Tibial artery (tissue), 4 donors: ENCODE data around the gene NR2F1.
"Not testable (repeated sequence)": the region's sequence is repeated elsewhere in the genome, so short reads cannot be mapped to it uniquely, and the experiment has no call there.

Experiments used
- DNase-seq, 2 donors: peaks; one replicate each; pipeline ENCODE4 v3.0.0-alpha.2; 2019
- H3K27ac ChIP-seq, 2 donors: fragments of 200-600 bp; sonication (generic) in 1 of 2; 1 replicate in 1 of 2; 2 replicates in 1 of 2; pipeline ENCODE4 v1.5.1; 2018 to 2019; ENCODE audit warnings: mild to moderate bottlenecking in 1 of 2
- H3K27me3 ChIP-seq, 2 donors: fragments of 200-600 bp; sonication (generic) in 1 of 2; one replicate each; pipeline versions ENCODE4 v1.5.1 to v1.6.0; 2016 to 2019
- H3K36me3 ChIP-seq, 3 donors: fragments of 200-600 bp; sonication (generic) in 2 of 3; one replicate each; pipeline ENCODE4 v1.5.1; 2016 to 2019; ENCODE audit warnings: mild to moderate bottlenecking in 2 of 3
- H3K4me1 ChIP-seq, 4 donors: fragments of 200-600 bp; sonication (generic) in 2 of 4; 1 replicate in 3 of 4; 2 replicates in 1 of 4; pipeline ENCODE4 v1.5.1; 2016 to 2019
- H3K4me3 ChIP-seq, 2 donors: fragments of 200-600 bp; sonication (generic) in 1 of 2; 1 replicate in 1 of 2; 2 replicates in 1 of 2; pipeline ENCODE4 v1.5.1; 2018 to 2019; ENCODE audit warnings: mild to moderate bottlenecking in 2 of 2
- H3K9me3 ChIP-seq, 3 donors: fragments of 200-600 bp; sonication (generic) in 1 of 3; one replicate each; pipeline ENCODE4 v1.5.1; 2016 to 2019
- intact Hi-C: fragments of 100-400 bp; cut with DNase I; formaldehyde crosslinking; loops from one replicate; pipeline ENCODE4 v1.15.0; 2023; ENCODE audit warnings: low total_unique reads
- TF ChIP-seq, protein P1 (sequence below), 2 experiments: fragments of 200-600 bp in 1 of 2; fragments of 450-650 bp in 1 of 2; IDR thresholded peaks; one replicate each; pipeline ENCODE4 v1.5.1; 2017 to 2019; ENCODE audit warnings: antibody characterized with exemption in 2 of 2, mild to moderate bottlenecking in 1 of 2, moderate library complexity in 1 of 2

The NR2F1 gene

DNA sequence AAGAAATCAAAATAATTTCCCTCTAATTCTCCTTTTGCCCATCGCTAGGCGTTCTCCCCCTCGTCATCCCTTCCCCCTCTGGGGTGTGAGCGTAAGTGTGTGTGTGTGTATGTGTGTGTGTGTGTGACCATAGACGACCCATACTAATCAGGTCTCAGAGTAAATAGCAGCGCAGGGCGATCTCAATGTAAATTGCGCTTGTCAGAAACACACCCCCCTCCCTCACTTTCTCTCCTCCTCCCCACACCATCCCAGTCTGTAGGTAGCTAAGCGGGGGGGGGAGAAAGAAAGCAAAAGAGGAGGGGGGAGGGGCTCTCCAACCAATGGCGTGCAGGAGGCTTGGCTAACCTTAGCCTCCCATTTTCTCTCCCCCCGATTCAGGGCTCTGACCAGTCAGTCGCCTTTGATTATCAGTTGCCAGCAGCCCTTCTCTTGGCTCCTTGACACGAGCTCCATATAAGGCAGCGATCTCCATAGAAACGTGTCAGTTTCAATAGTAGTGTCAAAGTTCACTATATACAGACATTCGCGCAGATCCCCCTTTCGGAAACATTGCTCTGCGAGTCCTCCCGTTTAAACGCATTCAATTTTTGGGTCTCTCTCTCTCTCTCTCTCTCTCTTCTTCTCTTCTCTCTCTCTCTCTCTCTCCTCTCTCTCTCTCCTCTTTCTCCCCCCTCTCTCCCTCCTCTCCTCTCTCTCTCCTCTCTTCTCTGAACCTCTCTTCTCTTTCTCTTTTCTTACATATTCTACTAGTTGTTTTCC lies at the start of gene NR2F1:
Gene NR2F1 (plus strand): TSS at position 546 of the 762 bp plus-strand sequence. CDS start 1,802 bp downstream, outside the sequence.
- peaks cover 0 to 47% (median 32%) of the 10 kb centered on the region in 4 donors for H3K4me1 ChIP-seq
- intact Hi-C loops: loop anchor here (10.0 kb wide), 1 partner anchor 222 kb away; no protein-coding TSS in a partner anchor

DNA sequence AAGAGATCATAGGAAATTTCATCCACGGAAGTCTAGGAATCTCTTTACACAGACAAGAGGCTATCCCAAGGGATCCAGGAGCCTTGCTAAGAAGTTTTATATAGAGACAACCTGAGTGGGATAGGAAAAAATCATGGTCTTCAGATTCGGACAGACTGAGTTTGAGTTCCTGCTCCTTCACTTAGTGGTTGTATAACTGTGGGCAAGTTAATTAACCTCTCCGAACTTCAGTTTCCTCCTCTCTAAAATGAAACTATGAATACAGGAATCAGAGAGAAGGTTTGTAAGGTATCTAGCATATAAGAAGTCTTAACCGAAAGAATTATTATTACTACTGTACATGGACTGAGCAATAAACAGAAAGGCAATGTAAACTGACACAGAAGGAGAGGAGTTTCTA lies 37.1 kb upstream of the NR2F1 start:
- no peaks in the 10 kb centered on the region for H3K27me3 ChIP-seq
- intact Hi-C loops: no loop called here
- H3K4me3 ChIP-seq: no peak overlapping the region
- TF ChIP-seq, protein P1, sequence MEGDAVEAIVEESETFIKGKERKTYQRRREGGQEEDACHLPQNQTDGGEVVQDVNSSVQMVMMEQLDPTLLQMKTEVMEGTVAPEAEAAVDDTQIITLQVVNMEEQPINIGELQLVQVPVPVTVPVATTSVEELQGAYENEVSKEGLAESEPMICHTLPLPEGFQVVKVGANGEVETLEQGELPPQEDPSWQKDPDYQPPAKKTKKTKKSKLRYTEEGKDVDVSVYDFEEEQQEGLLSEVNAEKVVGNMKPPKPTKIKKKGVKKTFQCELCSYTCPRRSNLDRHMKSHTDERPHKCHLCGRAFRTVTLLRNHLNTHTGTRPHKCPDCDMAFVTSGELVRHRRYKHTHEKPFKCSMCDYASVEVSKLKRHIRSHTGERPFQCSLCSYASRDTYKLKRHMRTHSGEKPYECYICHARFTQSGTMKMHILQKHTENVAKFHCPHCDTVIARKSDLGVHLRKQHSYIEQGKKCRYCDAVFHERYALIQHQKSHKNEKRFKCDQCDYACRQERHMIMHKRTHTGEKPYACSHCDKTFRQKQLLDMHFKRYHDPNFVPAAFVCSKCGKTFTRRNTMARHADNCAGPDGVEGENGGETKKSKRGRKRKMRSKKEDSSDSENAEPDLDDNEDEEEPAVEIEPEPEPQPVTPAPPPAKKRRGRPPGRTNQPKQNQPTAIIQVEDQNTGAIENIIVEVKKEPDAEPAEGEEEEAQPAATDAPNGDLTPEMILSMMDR (IDR thresholded peaks at IDR 0.05): no peak
- DNase-seq: no peak
- no peak overlapping the region for H3K27ac ChIP-seq
- no peaks in the 10 kb centered on the region for H3K9me3 ChIP-seq
- H3K36me3 ChIP-seq: no peaks in the 10 kb centered on the region
- no peaks in the 10 kb centered on the region for H3K4me1 ChIP-seq

More for the DNA sequence above, at the start of gene NR2F1:
- Histone ChIP-seq H3K27me3 (peaks cover 0 to 14% of the 10 kb centered on the region in 2 donors), H3K4me3 (peak within 1 kb of the TSS; percentile 58 to 68), H3K9me3 (no peaks in the 10 kb centered on the region), H3K27ac (no peak within 1 kb of the TSS), H3K36me3 (no peaks in the 10 kb centered on the region)
- TF ChIP-seq, protein P1 (IDR thresholded peaks at IDR 0.05): peak in 1 of 2 experiments; percentile 68
- DNase-seq: peak in 1 of 2 donors; percentile 54

GRCh38 chr5:93549594-93549993 lies 33.4 kb upstream of the NR2F1 start:
- not testable (repeated sequence) for H3K4me3 ChIP-seq, H3K4me1 ChIP-seq

GRCh38 chr5:93557021-93557604 lies 25.9 kb upstream of the NR2F1 start:
- intact Hi-C loops: no loop called here
- Histone ChIP-seq H3K4me1 (no peaks in the 10 kb centered on the region), H3K4me3 (no peak overlapping the region), H3K9me3 (no peaks in the 10 kb centered on the region), H3K36me3 (no peaks in the 10 kb centered on the region), H3K27ac (no peak overlapping the region), H3K27me3 (no peaks in the 10 kb centered on the region)
- TF ChIP-seq, protein P1 (IDR thresholded peaks at IDR 0.05): no peak
- DNase-seq: no peak

More at GRCh38 chr5:93549594-93549993, 33.4 kb upstream of the NR2F1 start:
- H3K27me3 ChIP-seq, DNase-seq, H3K9me3 ChIP-seq, H3K27ac ChIP-seq, H3K36me3 ChIP-seq, intact Hi-C loops: not testable (repeated sequence)

DNA sequence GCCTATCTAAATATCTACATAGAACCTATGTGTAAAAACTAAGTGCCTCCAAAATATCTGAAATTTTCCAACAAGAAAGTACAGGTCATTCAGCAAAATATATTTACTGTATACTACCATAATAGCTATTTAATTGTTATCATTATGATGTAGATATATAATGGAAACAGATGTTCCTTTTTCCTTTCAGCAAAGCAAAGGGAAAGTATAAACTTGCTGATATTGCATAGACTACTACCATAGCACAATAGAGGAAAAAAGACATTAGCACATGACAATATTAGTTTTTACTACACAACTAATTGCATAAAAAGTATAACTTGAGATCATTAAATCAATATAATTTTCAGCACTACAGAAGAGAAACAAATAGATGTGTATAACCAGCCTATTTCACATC lies 16.9 kb upstream of the NR2F1 start:
- intact Hi-C loops: no loop called here
- H3K27ac ChIP-seq: no peak overlapping the region
- peaks cover 0 to 4% (median 0%) of the 10 kb centered on the region in 3 donors for H3K9me3 ChIP-seq
- peaks cover 0 to 15% of the 10 kb centered on the region in 2 donors for H3K27me3 ChIP-seq
- peaks cover 0 to 16% (median 3%) of the 10 kb centered on the region in 4 donors for H3K4me1 ChIP-seq
- no peak for DNase-seq
- no peaks in the 10 kb centered on the region for H3K36me3 ChIP-seq
- TF ChIP-seq, protein P1 (IDR thresholded peaks at IDR 0.05): no peak
- H3K4me3 ChIP-seq: no peak overlapping the region

GRCh38 chr5:93567424-93567823 lies 15.6 kb upstream of the NR2F1 start:
- no peak for DNase-seq
- Histone ChIP-seq H3K4me3 (no peak overlapping the region), H3K27me3 (peaks cover 0 to 28% of the 10 kb centered on the region in 2 donors), H3K36me3 (no peaks in the 10 kb centered on the region), H3K9me3 (peaks cover 0 to 4% (median 0%) of the 10 kb centered on the region in 3 donors), H3K4me1 (peaks cover 0 to 19% (median 7%) of the 10 kb centered on the region in 4 donors), H3K27ac (no peak overlapping the region)
- TF ChIP-seq, protein P1 (IDR thresholded peaks at IDR 0.05): no peak
- intact Hi-C loops: no loop called here
